B cell (primary cell): ENCODE data around the gene TRPM8.

Experiments
- EZH2 ChIP-seq: IDR thresholded peaks from 2 replicates; pipeline ENCODE4 v1.6.1; 2012; ENCODE audit warnings: borderline replicate concordance, low read depth, mild to moderate bottlenecking, moderate library complexity, low read length; ENCODE audit not compliant: insufficient read depth, poor library complexity, severe bottlenecking
- TF ChIP-seq, protein P1 (sequence below): fragments of 200-600 bp; IDR thresholded peaks from one replicate; pipeline ENCODE4 v1.8.0; 2022; ENCODE audit warnings: antibody characterized with exemption, mild to moderate bottlenecking

DNA sequence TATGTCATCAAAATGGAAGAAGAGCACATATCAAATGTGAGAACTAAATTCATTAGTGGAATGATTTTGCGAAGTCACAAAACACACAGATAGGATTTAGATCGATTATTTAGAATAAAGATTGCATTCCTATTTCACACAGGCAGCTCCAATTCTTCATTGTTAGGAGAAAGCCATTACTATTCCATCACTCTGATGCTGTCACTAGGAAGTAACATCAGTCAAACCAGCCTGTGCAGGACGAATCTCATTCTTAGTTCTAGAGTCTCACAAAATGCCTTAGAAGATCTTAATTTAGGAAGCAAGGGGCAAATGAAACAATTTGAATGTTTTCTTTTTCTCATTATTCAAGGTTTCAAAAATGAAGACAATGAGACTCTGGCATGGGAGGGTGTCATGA, 89.3 kb downstream of the TRPM8 start:
- TF ChIP-seq, protein P1, sequence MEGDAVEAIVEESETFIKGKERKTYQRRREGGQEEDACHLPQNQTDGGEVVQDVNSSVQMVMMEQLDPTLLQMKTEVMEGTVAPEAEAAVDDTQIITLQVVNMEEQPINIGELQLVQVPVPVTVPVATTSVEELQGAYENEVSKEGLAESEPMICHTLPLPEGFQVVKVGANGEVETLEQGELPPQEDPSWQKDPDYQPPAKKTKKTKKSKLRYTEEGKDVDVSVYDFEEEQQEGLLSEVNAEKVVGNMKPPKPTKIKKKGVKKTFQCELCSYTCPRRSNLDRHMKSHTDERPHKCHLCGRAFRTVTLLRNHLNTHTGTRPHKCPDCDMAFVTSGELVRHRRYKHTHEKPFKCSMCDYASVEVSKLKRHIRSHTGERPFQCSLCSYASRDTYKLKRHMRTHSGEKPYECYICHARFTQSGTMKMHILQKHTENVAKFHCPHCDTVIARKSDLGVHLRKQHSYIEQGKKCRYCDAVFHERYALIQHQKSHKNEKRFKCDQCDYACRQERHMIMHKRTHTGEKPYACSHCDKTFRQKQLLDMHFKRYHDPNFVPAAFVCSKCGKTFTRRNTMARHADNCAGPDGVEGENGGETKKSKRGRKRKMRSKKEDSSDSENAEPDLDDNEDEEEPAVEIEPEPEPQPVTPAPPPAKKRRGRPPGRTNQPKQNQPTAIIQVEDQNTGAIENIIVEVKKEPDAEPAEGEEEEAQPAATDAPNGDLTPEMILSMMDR = no peak
- TF ChIP-seq EZH2 = no peak
